PC-9 (cell line): ENCODE data around the gene ORM2. TPM values are rescaled to one million over a fixed set of nuclear protein-coding genes. Genes with fewer than 3 reads are reported as not detected.

Source experiments
- BruUV-seq: library from RNA; stranded (reverse); fragments of 400-500 nt; replicated peaks from 2 replicates; lab custom pipeline; 2021; lab: Mats Ljungman, UMichigan
- CTCF ChIA-PET: fragments of 300-600 bp; sonication (Branson Sonifier 250); formaldehyde crosslinking; loops from one replicate; lab custom pipeline; 2022; ENCODE audit warnings: antibody characterized with exemption; lab: Charles Lee
- POLR2A ChIA-PET: fragments of 300-600 bp; sonication (Branson Sonifier 250); formaldehyde crosslinking; loops from one replicate; lab custom pipeline; 2022; ENCODE audit warnings: antibody characterized with exemption; ENCODE audit not compliant: unreplicated experiment; lab: Charles Lee
- DNase-seq, 2 experiments: peaks; one replicate each; pipeline versions ENCODE4 v3.0.0 to v3.0.0-alpha.2; 2015 to 2022; ENCODE audit warnings: mixed read lengths in 1 of 2
- H2AFZ ChIP-seq: fragments of 200-600 bp; sonication (generic); 2 replicates; pipeline ENCODE4 v1.8.1; 2017; ENCODE audit warnings: antibody characterized with exemption
- H3F3A ChIP-seq: fragments of 200-600 bp; sonication (generic); 2 replicates; pipeline ENCODE4 v1.8.1; 2017; ENCODE audit warnings: antibody characterized with exemption, mild to moderate bottlenecking, low read depth; ENCODE audit not compliant: insufficient read depth
- H3K27ac ChIP-seq: fragments of 200-600 bp; sonication (generic); 2 replicates; pipeline ENCODE4 v1.6.1; 2016; ENCODE audit warnings: mixed run types
- H3K27me3 ChIP-seq: fragments of 200-600 bp; sonication (generic); 2 replicates; pipeline ENCODE4 v1.6.1; 2016; ENCODE audit warnings: low read depth, mixed run types; ENCODE audit not compliant: insufficient read depth
- H3K36me3 ChIP-seq: fragments of 200-600 bp; sonication (generic); 2 replicates; pipeline ENCODE4 v1.6.1; 2016; ENCODE audit warnings: low read depth, mixed run types
- H3K4me1 ChIP-seq: fragments of 200-600 bp; sonication (generic); replicated peaks from 2 replicates; pipeline ENCODE4 v1.6.1; 2016; ENCODE audit warnings: mixed run types; ENCODE audit not compliant: insufficient read depth
- H3K4me2 ChIP-seq: fragments of 200-600 bp; sonication (generic); 2 replicates; pipeline ENCODE4 v1.6.1; 2017; ENCODE audit warnings: mixed run types
- H3K4me3 ChIP-seq: fragments of 200-600 bp; sonication (generic); 2 replicates; pipeline ENCODE4 v1.6.1; 2016; ENCODE audit warnings: mixed run types
- H3K79me2 ChIP-seq: fragments of 200-600 bp; sonication (generic); 2 replicates; pipeline ENCODE4 v1.6.1; 2017; ENCODE audit warnings: low read depth, mixed run types
- H3K9me2 ChIP-seq: fragments of 200-600 bp; sonication (generic); 2 replicates; pipeline ENCODE4 v1.8.1; 2017; ENCODE audit warnings: mild to moderate bottlenecking; ENCODE audit not compliant: insufficient read depth
- H3K9me3 ChIP-seq: fragments of 200-600 bp; sonication (generic); 2 replicates; pipeline ENCODE4 v1.8.1; 2016; ENCODE audit warnings: low read depth; ENCODE audit not compliant: insufficient read depth
- H4K20me1 ChIP-seq: fragments of 200-600 bp; sonication (generic); 2 replicates; pipeline ENCODE4 v1.8.1; 2017; ENCODE audit not compliant: insufficient read depth
- CTCF ChIP-seq: fragments of 200-600 bp; sonication (generic); conservative IDR thresholded peaks from 2 replicates; pipeline ENCODE4 v1.6.1; 2017; ENCODE audit warnings: mixed run types, antibody characterized with exemption, mild to moderate bottlenecking, moderate library complexity
- EZH2 ChIP-seq: fragments of 200-600 bp; sonication (generic); IDR thresholded peaks from 2 replicates; pipeline ENCODE4 v1.8.0; 2017; ENCODE audit warnings: antibody characterized with exemption, low read depth
- intact Hi-C: fragments of 100-400 bp; cut with micrococcal nuclease; formaldehyde crosslinking; loops from one replicate; pipeline ENCODE4 v1.10.0; 2022; ENCODE audit not compliant: unreplicated experiment
- total RNA-seq: library from RNA; stranded (reverse); gene quantifications from 2 replicates; pipeline ENCODE4 v1.2.3, GENCODE V29; 2021

Gene ORM2
- total RNA-seq, 1 experiment from 2014 or later, result not detected

- no peak for DNase-seq
- ChIA-PET POLR2A (no interaction called here), CTCF (no interaction called here)
- no peaks in the 10 kb centered on the region for H3K27me3 ChIP-seq
- TF ChIP-seq CTCF (no peak), EZH2 (no peak)
- H3K4me1 ChIP-seq, result peaks cover 15% of the 10 kb centered on the region
- BruUV-seq, result no TSS peak
- H3F3A ChIP-seq, result peaks cover 8% of the 10 kb centered on the region
- no peaks in the 10 kb centered on the region for H3K79me2 ChIP-seq
- H3K9me3 ChIP-seq, result no peaks in the 10 kb centered on the region
- H2AFZ ChIP-seq, result no peak overlapping the region; the same call in 1 of the 2 replicates
- H3K27ac ChIP-seq, result peak overlapping the region; percentile 83
- intact Hi-C loops, result loop anchor here (5.0 to 10.0 kb wide), 2 partner anchors 47 to 135 kb away; no protein-coding TSS in a partner anchor
- peak overlapping the region; percentile 37; the same call in 1 of the 2 replicates for H3K4me2 ChIP-seq
- H3K9me2 ChIP-seq, result no peaks in the 10 kb centered on the region
- H3K36me3 ChIP-seq, result 0 out of 2 replicates have a peak, but pooled peaks cover 8% of the 10 kb centered on the region
- H4K20me1 ChIP-seq, result no peaks in the 10 kb centered on the region
- no peak overlapping the region for H3K4me3 ChIP-seq
Observed at GRCh38 chr9:114349713-114350480, 20.2 kb downstream of the ORM2 start.

GRCh38 chr9:114350636-114351401 is 21.1 kb downstream of the ORM2 start:
- H4K20me1 ChIP-seq, result no peaks in the 10 kb centered on the region
- BruUV-seq, result no TSS peak
- no peaks in the 10 kb centered on the region for H3K27me3 ChIP-seq
- H3K4me1 ChIP-seq, result peaks cover 15% of the 10 kb centered on the region
- H3F3A ChIP-seq, result peaks cover 8% of the 10 kb centered on the region
- no peak for DNase-seq
- H3K4me3 ChIP-seq, result no peak overlapping the region
- no peak overlapping the region for H3K4me2 ChIP-seq
- H3K9me2 ChIP-seq, result no peaks in the 10 kb centered on the region
- H3K27ac ChIP-seq, result no peak overlapping the region
- H3K36me3 ChIP-seq, result 0 out of 2 replicates have a peak, but pooled peaks cover 8% of the 10 kb centered on the region
- H3K9me3 ChIP-seq, result no peaks in the 10 kb centered on the region
- ChIA-PET POLR2A (no interaction called here), CTCF (no interaction called here)
- intact Hi-C loops, result no loop called here
- TF ChIP-seq CTCF, result no peak
- no peak for TF ChIP-seq EZH2
- no peak overlapping the region for H2AFZ ChIP-seq
- H3K79me2 ChIP-seq, result no peaks in the 10 kb centered on the region

- Histone ChIP-seq H3K4me2 (no peak overlapping the region), H3K27me3 (no peaks in the 10 kb centered on the region), H3K36me3 (0 out of 2 replicates have a peak, but pooled peaks cover 8% of the 10 kb centered on the region), H3F3A (peaks cover 8% of the 10 kb centered on the region), H2AFZ (no peak overlapping the region), H3K27ac (no peak overlapping the region), H3K4me1 (peaks cover 15% of the 10 kb centered on the region), H3K9me2 (no peaks in the 10 kb centered on the region), H4K20me1 (no peaks in the 10 kb centered on the region), H3K79me2 (no peaks in the 10 kb centered on the region), H3K4me3 (no peak overlapping the region), H3K9me3 (no peaks in the 10 kb centered on the region)
- ChIA-PET CTCF (no interaction called here), POLR2A (no interaction called here)
- no peak for DNase-seq
- intact Hi-C loops, result no loop called here
- no peak for TF ChIP-seq EZH2
- TF ChIP-seq CTCF, result no peak
- BruUV-seq, result no TSS peak
Observed at GRCh38 chr9:114351932-114352331, 22.3 kb downstream of the ORM2 start.
